HG03469 (cell line): Measurements from ENCODE around the gene TNFRSF14.
A peak's percentile ranks its signal among the peaks of the same experiment; 100 is the strongest.

Experiments used
- ATAC-seq: cut with Tn5 transposase; IDR thresholded peaks from one replicate; pipeline ENCODE4 v1.9.1; 2021; ENCODE audit warnings: mild to moderate bottlenecking, moderate library complexity, moderate number of reproducible peaks; ENCODE audit not compliant: unreplicated experiment

Gene TNFRSF14

GRCh38 chr1:2586154-2587070 is 30.2 kb downstream of the TNFRSF14 start, which contains the start of gene PRXL2B:
Gene PRXL2B (plus strand): TSS chr1:2586777. CDS start chr1:2586886, 109 bp downstream.
- peak; percentile 35 for ATAC-seq

DNA sequence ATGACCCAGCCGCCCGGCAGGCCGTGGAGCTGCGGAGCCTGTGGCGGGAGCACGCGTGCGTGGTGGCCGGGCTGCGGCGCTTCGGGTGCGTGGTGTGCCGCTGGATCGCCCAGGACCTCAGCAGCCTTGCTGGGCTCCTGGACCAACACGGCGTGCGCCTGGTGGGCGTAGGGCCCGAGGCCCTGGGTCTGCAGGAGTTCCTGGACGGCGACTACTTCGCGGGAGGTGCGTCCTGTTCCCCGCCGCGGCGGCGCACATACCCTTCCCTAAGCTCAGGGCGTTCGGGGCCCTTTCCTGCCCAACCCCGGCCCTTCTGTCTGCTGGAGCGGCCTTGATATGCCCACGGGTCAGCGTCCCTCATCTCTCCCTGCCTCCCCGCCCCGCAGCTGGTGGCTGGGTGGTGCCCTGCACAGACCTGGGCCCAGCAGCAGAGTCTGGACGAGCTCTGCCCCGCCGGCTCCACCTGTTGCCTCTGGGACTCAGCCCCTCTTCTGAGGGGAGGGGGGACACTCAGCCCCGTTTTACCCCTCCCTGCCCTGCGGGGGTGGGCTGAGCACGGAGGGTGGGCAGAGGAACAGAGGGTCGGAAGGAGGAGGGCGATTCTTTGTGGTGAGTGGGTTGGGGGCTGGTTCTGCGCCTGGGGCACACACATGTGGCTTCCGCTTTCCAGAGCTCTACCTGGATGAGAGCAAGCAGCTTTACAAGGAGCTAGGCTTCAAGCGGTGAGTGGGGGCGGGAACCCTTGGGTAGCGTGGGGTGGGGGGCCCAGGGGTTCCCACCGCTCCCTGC is 31.1 kb downstream of the TNFRSF14 start:
- no peak for ATAC-seq

DNA sequence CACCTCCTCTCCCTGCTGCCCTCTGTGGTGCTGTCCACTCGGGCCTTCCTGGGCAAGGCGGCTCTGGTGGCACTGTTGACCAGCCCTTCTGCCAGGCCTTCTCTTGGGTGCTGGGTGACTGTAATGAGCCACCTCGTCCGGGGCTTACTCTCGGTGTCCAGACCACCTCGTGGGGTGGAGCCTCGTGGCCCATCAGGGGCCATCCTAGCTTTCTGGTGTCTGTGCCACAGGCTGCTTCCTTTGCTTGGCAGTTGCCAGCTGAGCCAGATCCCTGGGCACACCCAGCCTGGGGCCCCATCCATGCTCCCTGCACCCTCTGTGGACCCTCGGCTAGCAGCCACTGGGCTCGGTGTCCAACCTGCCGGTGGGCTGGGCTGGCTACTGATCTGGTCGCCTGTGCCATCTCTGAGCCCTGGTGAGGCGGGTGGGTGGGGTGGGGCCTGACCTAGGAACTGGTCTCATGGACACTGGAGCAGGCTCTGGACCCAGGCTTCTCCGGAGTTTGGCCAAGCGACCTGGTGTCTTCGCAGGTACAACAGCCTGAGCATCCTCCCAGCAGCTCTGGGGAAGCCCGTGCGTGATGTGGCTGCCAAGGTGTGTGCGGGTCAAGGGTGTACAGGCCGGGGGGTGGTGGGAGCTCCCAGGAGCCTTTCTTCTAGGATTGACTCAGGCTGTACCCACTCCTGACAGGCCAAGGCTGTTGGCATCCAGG is 31.8 kb downstream of the TNFRSF14 start:
- ATAC-seq = no peak

DNA sequence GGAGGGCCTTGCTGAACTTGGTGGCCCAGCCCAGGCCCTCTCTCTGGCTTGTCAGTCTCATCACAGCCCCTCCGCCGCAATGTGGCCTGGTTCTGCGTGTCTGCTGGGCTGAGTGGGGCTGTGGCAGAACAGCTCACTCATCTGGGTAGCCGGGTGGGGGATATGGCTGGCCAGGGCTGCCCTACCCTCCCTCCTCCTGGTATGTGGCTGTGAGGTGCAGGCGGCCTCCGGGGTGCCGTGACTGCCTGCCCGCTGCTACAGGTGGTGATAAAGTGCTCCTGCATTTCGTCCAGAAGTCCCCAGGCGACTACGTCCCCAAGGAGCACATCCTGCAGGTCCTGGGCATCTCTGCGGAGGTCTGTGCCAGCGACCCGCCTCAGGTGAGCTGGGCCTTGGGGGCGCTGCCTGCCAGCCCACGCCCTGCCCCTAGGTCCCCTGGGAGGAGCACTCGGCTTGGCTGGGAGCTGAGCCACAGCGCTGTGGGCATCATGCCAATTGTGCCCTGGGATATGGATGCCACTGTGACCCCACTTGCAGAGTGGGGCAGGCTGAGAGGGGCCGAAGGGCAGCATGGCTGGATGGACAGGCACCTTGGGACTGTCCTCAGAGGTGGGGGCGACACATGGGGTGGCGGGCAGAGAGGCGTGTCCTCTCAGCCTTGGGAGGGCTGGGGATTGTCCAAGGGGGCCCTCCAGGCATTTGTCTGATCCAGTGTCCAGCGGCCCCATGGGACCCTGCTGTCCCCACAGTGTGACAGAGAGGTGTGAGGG is 32.7 kb downstream of the TNFRSF14 start:
- no peak for ATAC-seq

GRCh38 chr1:2589431-2590232 is 33.5 kb downstream of the TNFRSF14 start:
- ATAC-seq = no peak

- ATAC-seq = no peak
These were observed 34.3 kb downstream of the TNFRSF14 start for GRCh38 chr1:2590233-2591141.

- ATAC-seq = no peak
These were observed 35.0 kb downstream of the TNFRSF14 start for GRCh38 chr1:2591233-2591580.

DNA sequence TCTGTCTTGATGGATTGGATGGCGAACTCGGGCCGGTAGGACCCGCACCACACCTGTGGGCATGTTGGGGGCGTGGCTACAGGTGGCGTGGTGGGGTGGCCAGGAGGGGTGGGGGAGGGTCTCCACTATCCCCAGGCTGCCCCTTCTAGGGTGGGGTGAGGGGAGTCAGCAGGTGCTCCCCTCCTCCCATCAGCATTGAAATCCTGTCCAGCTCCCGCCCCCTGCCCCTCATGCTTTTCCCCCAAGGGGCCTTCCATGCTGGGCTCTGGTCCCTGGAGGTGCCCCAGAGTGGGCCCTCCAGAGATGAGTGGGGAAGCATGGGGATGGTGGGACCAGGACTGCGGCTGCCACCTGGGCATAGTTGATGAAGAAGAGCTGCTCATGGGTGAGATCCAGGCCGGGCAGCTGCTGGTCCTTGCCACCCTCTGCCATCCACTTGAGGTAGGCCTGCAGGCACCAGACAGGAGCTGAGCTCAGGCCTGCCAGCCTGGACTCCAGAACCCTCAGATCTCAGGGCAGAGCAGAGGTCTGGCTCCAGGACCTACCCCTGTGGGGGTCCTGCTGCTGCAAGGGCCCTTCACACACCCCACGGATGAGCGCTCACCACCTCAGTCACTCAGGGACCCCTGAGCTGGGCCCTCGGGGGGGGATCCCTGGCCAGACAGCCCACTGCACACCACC is 35.5 kb downstream of the TNFRSF14 start:
- no peak for ATAC-seq

DNA sequence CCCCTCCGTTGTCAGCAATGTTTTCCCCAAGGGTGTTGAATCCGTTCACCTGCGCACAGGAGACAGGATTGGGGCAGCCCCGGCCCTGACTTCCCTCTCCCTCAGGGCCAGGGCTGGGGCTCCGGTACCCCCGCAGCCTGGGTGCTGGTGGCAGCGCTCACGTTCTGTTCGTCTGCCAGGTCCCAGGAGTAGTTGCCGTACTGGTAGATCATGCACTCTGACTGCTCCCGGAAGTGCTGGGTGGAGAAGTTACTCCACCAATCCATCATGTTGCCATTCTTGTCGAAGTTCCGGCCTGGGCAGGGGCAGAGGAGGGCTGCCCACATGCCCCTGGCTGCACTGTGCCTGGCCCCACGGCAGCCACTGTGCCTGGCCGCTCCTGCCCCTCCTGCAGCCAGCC is 36.5 kb downstream of the TNFRSF14 start:
- no peak for ATAC-seq

GRCh38 chr1:2593251-2593878 is 37.2 kb downstream of the TNFRSF14 start:
- ATAC-seq = no peak

DNA sequence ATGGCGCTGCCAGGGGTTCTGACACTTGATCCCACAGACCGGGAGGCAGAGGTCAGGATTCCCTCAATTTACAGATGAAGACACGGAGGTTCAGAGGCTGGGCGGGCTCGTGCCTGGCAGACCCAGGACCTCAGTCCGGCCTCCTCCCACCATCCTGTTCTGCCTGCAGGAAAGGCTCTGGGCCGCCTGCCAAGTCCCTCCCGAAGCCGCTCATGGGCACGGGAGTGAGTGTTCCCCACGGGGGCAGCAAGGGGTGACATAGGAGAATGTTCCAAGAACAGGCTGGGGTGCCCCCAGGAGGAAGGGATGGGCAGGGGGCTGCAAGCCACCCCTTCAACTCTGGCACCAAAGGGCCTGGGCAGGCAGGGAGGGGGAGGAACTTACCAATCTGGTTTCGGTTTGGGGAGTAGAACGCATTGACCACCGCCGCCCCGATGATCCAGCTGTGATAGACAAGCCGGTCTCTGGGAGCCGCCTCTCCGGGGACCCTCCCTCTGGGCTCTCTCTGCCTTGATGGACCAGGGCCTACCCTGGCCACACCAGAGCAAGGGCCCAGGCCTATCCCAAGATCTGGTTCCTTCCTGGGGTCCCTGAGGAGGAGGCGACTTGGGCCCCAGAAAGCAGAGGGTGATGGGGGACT is 38.0 kb downstream of the TNFRSF14 start:
- no peak for ATAC-seq

GRCh38 chr1:2594641-2595131 is 38.5 kb downstream of the TNFRSF14 start:
- no peak for ATAC-seq

DNA sequence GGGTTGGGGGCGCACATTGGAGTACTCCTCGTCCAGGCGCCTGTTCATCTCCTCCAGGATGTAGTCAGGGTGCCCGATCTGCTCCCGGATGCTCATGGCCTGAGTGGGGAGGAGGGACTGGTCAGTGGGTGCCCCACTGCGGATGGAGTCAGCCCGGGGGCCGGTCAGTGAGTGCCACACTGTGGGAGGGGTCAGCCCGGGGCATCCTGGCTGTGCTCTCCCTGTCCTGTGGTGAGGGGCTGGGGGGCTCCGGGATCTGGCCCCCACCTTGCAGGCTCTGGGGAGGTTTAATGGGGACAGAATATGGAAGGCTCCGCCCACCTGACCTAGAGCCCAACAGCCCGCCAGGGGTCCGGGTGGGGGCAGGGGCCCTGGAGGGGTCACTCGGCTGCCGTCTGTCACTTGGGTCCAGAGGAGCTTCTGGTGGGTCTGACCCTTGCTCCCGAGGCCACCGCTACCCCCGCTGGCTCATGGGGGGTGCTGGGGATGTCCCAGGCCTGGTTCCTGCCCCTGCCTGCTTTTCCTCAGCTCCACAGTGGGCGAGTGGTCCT is 39.2 kb downstream of the TNFRSF14 start:
- ATAC-seq = no peak

DNA sequence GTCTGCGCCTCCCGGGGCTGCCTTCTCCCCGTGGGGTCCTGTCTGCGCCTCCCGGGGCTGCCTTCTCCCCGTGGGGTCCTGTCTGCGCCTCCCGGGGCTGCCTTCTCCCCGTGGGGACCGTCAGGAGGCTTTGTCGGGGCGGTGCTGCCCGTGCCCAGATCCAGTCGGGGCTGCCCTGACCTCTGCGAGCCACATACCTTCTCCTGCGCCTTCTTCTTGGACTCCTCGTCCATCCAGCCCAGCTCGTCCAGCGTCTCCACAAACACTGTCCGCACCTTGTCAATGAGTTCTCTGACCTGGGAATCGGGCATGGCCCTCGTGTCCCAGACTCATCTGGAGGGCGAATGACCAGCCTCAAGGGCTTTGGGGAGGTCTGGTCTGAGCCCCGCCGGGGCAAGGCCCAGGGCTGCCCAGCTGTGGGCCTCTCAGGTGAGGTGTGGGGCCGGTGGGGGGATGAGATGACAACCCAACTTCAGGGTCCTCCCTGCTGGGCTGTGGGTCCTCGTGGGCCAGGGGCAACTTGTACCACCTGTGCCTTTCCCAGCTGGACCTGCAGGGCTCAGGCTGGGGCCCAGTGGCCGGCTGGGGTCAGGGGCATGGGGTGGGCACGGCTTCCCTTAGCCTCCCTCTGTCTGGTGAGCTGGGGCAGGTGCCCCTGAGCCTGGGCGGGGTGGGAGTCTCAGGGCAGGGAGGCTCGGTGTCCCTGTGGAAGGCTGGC is 39.8 kb downstream of the TNFRSF14 start:
- ATAC-seq = no peak

GRCh38 chr1:2596530-2597333 is 40.6 kb downstream of the TNFRSF14 start:
- ATAC-seq = no peak
